ENCODE measurements around the gene SMCO4.

- TF ChIP-seq EZH2 (IDR thresholded peaks at IDR 0.05; ENCODE audit: low read depth, unreplicated experiment) (no peak), CREB1 (CRISPR knock-in tag; IDR thresholded peaks at IDR 0.05; ENCODE audit: low read depth) (no peak), CTCF (conservative IDR thresholded peaks at IDR 0.05; ENCODE audit: low read depth in 2 of 2) (no peak), REST (IDR thresholded peaks at IDR 0.05; ENCODE audit: unreplicated experiment) (no peak), EZH2phosphoT487 (IDR thresholded peaks at IDR 0.05; ENCODE audit: unreplicated experiment) (no peak), POLR2AphosphoS5 (IDR thresholded peaks at IDR 0.05; ENCODE audit: low read depth) (no peak), ZNF114 (CRISPR knock-in tag; IDR thresholded peaks at IDR 0.05) (no peak), NANOG (IDR thresholded peaks at IDR 0.05; ENCODE audit: borderline replicate concordance) (no peak), JUNB (IDR thresholded peaks at IDR 0.05; ENCODE audit: unreplicated experiment) (no peak)
Observed at GRCh38 chr11:93485983-93486382, 57.2 kb downstream of the SMCO4 start.

Data from GM23338 (cell line).